GM23338 (cell line): ENCODE data around the gene FOXR1. TPM values are rescaled to one million over a fixed set of nuclear protein-coding genes. Genes with fewer than 3 reads are reported as not detected.

Experiments used
- ATAC-seq: fragments of 200-7000 bp; cut with Tn5 transposase; 3 replicates; pipeline ENCODE4 v1.9.1; 2020
- DNase-seq: peaks from one replicate; pipeline ENCODE4 v3.0.0-alpha.2; 2015; ENCODE audit warnings: low spot score
- H2AFZ ChIP-seq: fragments of 200-600 bp; sonication (generic); 2 replicates; pipeline ENCODE4 v1.8.0; 2016; ENCODE audit warnings: antibody characterized with exemption, mild to moderate bottlenecking, moderate library complexity
- H3F3A ChIP-seq: fragments of 200-600 bp; sonication (generic); replicated peaks from 2 replicates; pipeline ENCODE4 v1.8.0; 2017; ENCODE audit warnings: antibody characterized with exemption, mixed run types, low read depth
- H3K27ac ChIP-seq: fragments of 200-600 bp; sonication (generic); 2 replicates; pipeline ENCODE4 v1.6.1; 2016; ENCODE audit warnings: low read depth
- H3K27me3 ChIP-seq: fragments of 200-600 bp; sonication (generic); 2 replicates; pipeline ENCODE4 v1.8.0; 2016; ENCODE audit warnings: mild to moderate bottlenecking, mixed run types, moderate library complexity; ENCODE audit not compliant: insufficient read depth
- H3K36me3 ChIP-seq: fragments of 200-600 bp; sonication (generic); 2 replicates; pipeline ENCODE4 v1.8.0; 2016; ENCODE audit warnings: mild to moderate bottlenecking; ENCODE audit not compliant: insufficient read depth
- H3K4me1 ChIP-seq: fragments of 200-600 bp; sonication (generic); 2 replicates; pipeline ENCODE4 v1.8.0; 2016; ENCODE audit warnings: mild to moderate bottlenecking, moderate library complexity; ENCODE audit not compliant: insufficient read depth
- H3K4me2 ChIP-seq: fragments of 200-600 bp; sonication (generic); 2 replicates; pipeline ENCODE4 v1.7.1; 2017; ENCODE audit warnings: mixed run types
- H3K4me3 ChIP-seq: fragments of 200-600 bp; sonication (generic); 2 replicates; pipeline ENCODE4 v1.6.1; 2016; ENCODE audit warnings: mixed run types
- H3K79me2 ChIP-seq: fragments of 200-600 bp; sonication (generic); replicated peaks from 2 replicates; pipeline ENCODE4 v1.8.0; 2017; ENCODE audit warnings: mild to moderate bottlenecking; ENCODE audit not compliant: insufficient read depth
- H3K9me2 ChIP-seq: fragments of 200-600 bp; sonication (generic); 2 replicates; pipeline ENCODE4 v1.8.0; 2017; ENCODE audit not compliant: insufficient read depth
- H4K20me1 ChIP-seq: fragments of 200-600 bp; sonication (generic); replicated peaks from 2 replicates; pipeline ENCODE4 v1.8.0; 2017; ENCODE audit warnings: mild to moderate bottlenecking; ENCODE audit not compliant: insufficient read depth
- H3K27ac Mint-ChIP-seq: 2 replicates; pipeline ENCODE4 v1.8.0; 2020; ENCODE audit warnings: inconsistent platforms, mild to moderate bottlenecking, moderate library complexity, mixed read lengths
- H3K27me3 Mint-ChIP-seq: 3 replicates; pipeline ENCODE4 v1.8.0; 2022; ENCODE audit warnings: low read depth, mild to moderate bottlenecking, moderate library complexity, mixed read lengths, inconsistent platforms; ENCODE audit not compliant: insufficient read depth, poor library complexity
- H3K36me3 Mint-ChIP-seq: 3 replicates; pipeline ENCODE4 v1.8.0; 2021; ENCODE audit warnings: low read depth, mild to moderate bottlenecking, inconsistent platforms, moderate library complexity, mixed read lengths
- H3K4me1 Mint-ChIP-seq: 3 replicates; pipeline ENCODE4 v1.8.0; 2020; ENCODE audit warnings: mild to moderate bottlenecking, inconsistent platforms, mixed read lengths
- H3K4me3 Mint-ChIP-seq: 3 replicates; pipeline ENCODE4 v1.8.0; 2021; ENCODE audit warnings: moderate library complexity, mild to moderate bottlenecking, inconsistent platforms, mixed read lengths
- H3K9me3 Mint-ChIP-seq: 3 replicates; pipeline ENCODE4 v1.8.0; 2020; ENCODE audit warnings: moderate library complexity, mild to moderate bottlenecking, inconsistent platforms, mixed read lengths
- CREB1 ChIP-seq: fragments of 250-450 bp; sonication (Bioruptor Pico); IDR thresholded peaks from 2 replicates; pipeline ENCODE4 v1.5.0; 2020; ENCODE audit warnings: low read depth, mild to moderate bottlenecking, moderate library complexity
- ETS1 ChIP-seq: IDR thresholded peaks from 2 replicates; pipeline ENCODE4 v1.6.1; 2016; ENCODE audit warnings: antibody characterized with exemption
- POLR2AphosphoS5 ChIP-seq: IDR thresholded peaks from 2 replicates; pipeline ENCODE4 v1.6.1; 2016; ENCODE audit warnings: antibody characterized with exemption, low read depth
- REST ChIP-seq: IDR thresholded peaks from one replicate; pipeline ENCODE4 v1.6.1; 2018; ENCODE audit warnings: antibody characterized with exemption; ENCODE audit not compliant: unreplicated experiment
- ZNF114 ChIP-seq: fragments of 250-450 bp; sonication (Bioruptor Pico); IDR thresholded peaks from 2 replicates; pipeline ENCODE4 v1.5.0; 2020; ENCODE audit warnings: mild to moderate bottlenecking, moderate library complexity
- ZNF331 ChIP-seq: fragments of 250-450 bp; sonication (Bioruptor Pico); IDR thresholded peaks from 2 replicates; pipeline ENCODE4 v1.5.0; 2020; ENCODE audit warnings: low read depth, mild to moderate bottlenecking, moderate library complexity
- ZNF462 ChIP-seq: fragments of 250-450 bp; sonication (Bioruptor Pico); IDR thresholded peaks from 2 replicates; pipeline ENCODE4 v1.5.0; 2020; ENCODE audit warnings: mild to moderate bottlenecking, moderate library complexity
- polyA plus RNA-seq: library from polyadenylated mRNA; unstranded; fragments of >200 nt; fragmentation: Nextera tagmentation; extraction: Ambion mirVana; gene quantifications from 2 replicates; pipeline ENCODE4 v1.2.1, GENCODE V29; 2016
- total RNA-seq: library from RNA; depleted of rRNA; stranded (reverse); fragments of >200 nt; shearing (Covaris generic); gene quantifications from 2 replicates; pipeline ENCODE4 v1.2.3, GENCODE V29; 2014

Gene FOXR1
- total and polyA plus RNA-seq, 2 experiments from 2014 or later = not detected

- H3K4me2 ChIP-seq = peak overlapping the region; percentile 99
- peak overlapping the region; percentile 98 for H3K4me3 ChIP-seq
- DNase-seq (peak; percentile 88), ATAC-seq (peak; percentile 26)
- Mint-ChIP-seq H3K27me3 (peaks cover 32% of the 10 kb centered on the region), H3K36me3 (peaks cover 8% of the 10 kb centered on the region), H3K27ac (no peak overlapping the region), H3K4me3 (peak overlapping the region; percentile 53), H3K9me3 (no peaks in the 10 kb centered on the region), H3K4me1 (peaks cover 71% of the 10 kb centered on the region)
- no peaks in the 10 kb centered on the region for H3K9me2 ChIP-seq
- H3K79me2 ChIP-seq = peaks cover 78% of the 10 kb centered on the region
- no peaks in the 10 kb centered on the region for H3K36me3 ChIP-seq
- TF ChIP-seq POLR2AphosphoS5 = 0 out of 2 replicates have a peak, but pooled peaks have one; percentile 26
- no peak for TF ChIP-seq CREB1
- peak; percentile 56; the same call in 1 of the 2 replicates for TF ChIP-seq ETS1
- H3K27ac ChIP-seq = peak overlapping the region; percentile 88
- peaks cover 16% of the 10 kb centered on the region for H4K20me1 ChIP-seq
- peaks cover 80% of the 10 kb centered on the region for H3K4me1 ChIP-seq
- peaks cover 18% of the 10 kb centered on the region for H3F3A ChIP-seq
- H2AFZ ChIP-seq = no peak overlapping the region
- H3K27me3 ChIP-seq = peaks cover 6% of the 10 kb centered on the region
Measured at GRCh38 chr11:118921929-118922744, 49.4 kb upstream of the FOXR1 start.

- Histone ChIP-seq H3K36me3 (no peaks in the 10 kb centered on the region), H3K9me2 (no peaks in the 10 kb centered on the region), H3K4me3 (peak overlapping the region; percentile 98), H3K4me1 (peaks cover 80% of the 10 kb centered on the region), H2AFZ (no peak overlapping the region), H4K20me1 (peaks cover 16% of the 10 kb centered on the region), H3F3A (peaks cover 9% of the 10 kb centered on the region; the same call in 1 of the 2 replicates), H3K27me3 (peaks cover 13% of the 10 kb centered on the region), H3K79me2 (peaks cover 69% of the 10 kb centered on the region), H3K4me2 (peak overlapping the region; percentile 99), H3K27ac (no peak overlapping the region)
- Mint-ChIP-seq H3K4me3 (peak overlapping the region; percentile 81), H3K9me3 (no peaks in the 10 kb centered on the region), H3K36me3 (peaks cover 8% of the 10 kb centered on the region), H3K27ac (no peak overlapping the region), H3K27me3 (peaks cover 34% of the 10 kb centered on the region), H3K4me1 (peaks cover 71% of the 10 kb centered on the region)
- DNase-seq = no peak
- ATAC-seq = no peak
- TF ChIP-seq ZNF462 = no peak
- no peak for TF ChIP-seq CREB1
- TF ChIP-seq ZNF114 = no peak
- no peak for TF ChIP-seq REST
- no peak for TF ChIP-seq ZNF331 (CRISPR knock-in tag)
Measured at GRCh38 chr11:118922745-118923627, 48.6 kb upstream of the FOXR1 start.
